ENCODE results near the gene SAMD7. TPM values are rescaled to one million over a fixed set of nuclear protein-coding genes. Genes with fewer than 3 reads are reported as not detected.

Gene SAMD7
- total RNA-seq, 6 experiments from 2014 or later = not detected

DNA sequence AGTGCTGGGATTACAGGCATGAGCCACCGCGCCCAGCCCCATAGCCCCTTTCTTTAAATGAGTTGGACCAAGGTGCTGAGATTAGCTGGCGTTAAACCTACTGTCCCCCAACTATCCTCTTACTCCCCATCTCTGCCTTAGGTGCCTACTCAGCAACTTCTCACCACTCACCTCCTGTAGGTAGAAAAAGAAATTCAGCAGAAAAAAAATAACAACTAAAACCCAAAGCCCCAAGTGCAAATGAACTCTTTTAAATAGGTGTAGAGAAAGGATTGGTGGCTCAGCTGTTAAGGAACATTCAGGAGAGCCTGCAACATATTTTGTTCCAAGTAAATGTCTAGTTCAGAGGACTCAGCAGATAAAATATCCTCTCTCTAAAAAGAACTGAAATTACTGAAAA is 19.5 kb downstream of the SAMD7 start:
- H3K27ac Mint-ChIP-seq = no peak overlapping the region
- H3K9me3 Mint-ChIP-seq = no peaks in the 10 kb centered on the region
- H3K4me1 Mint-ChIP-seq (ENCODE audit: low read depth) = no peaks in the 10 kb centered on the region
- H3K36me3 Mint-ChIP-seq (ENCODE audit: low read depth) = no peaks in the 10 kb centered on the region
- peaks cover 15% of the 10 kb centered on the region for H3K27me3 Mint-ChIP-seq (ENCODE audit: insufficient read depth)
- H3K4me3 Mint-ChIP-seq = no peak overlapping the region
- no peak for DNase-seq
- TF ChIP-seq, protein P1, sequence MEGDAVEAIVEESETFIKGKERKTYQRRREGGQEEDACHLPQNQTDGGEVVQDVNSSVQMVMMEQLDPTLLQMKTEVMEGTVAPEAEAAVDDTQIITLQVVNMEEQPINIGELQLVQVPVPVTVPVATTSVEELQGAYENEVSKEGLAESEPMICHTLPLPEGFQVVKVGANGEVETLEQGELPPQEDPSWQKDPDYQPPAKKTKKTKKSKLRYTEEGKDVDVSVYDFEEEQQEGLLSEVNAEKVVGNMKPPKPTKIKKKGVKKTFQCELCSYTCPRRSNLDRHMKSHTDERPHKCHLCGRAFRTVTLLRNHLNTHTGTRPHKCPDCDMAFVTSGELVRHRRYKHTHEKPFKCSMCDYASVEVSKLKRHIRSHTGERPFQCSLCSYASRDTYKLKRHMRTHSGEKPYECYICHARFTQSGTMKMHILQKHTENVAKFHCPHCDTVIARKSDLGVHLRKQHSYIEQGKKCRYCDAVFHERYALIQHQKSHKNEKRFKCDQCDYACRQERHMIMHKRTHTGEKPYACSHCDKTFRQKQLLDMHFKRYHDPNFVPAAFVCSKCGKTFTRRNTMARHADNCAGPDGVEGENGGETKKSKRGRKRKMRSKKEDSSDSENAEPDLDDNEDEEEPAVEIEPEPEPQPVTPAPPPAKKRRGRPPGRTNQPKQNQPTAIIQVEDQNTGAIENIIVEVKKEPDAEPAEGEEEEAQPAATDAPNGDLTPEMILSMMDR (IDR thresholded peaks at IDR 0.05) = no peak

DNA sequence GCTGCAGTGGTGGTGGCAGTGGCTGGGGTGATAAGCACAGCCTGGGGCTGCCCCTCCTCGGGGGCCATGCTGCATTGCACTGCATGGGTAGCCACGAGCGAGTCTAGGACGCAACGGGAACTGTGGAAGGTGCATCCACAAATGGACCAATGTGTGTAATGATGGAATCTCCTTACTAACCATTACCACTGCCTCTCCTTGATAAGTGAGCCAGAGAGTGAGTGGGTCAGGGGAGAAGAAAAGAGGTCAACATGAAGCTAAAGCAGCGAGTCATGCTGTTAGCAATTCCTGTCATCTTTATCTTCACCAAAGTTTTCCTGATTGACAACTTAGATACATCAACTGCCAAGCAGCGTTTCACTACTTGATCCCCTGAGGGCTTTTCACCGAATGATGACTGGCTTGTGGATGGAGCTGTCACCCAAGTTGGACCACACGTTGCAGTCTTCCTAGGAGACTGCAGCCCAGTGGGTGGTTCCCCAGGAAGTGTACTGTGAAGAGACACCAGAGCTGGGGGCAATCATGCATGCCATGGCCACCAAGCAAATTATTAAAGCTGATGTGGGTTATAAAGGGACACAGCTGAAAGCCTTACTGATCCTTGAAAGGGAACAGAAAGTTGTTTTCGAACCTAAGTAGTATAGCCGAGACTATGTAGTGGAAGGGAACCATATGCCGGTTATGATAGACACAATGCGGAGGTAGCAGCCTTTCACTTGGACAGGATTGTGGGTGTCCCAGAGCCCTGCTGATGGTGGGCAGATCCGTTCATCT is 20.6 kb downstream of the SAMD7 start:
- Mint-ChIP-seq H3K27me3 (ENCODE audit: insufficient read depth) (peaks cover 17% of the 10 kb centered on the region), H3K27ac (no peak overlapping the region), H3K4me1 (ENCODE audit: low read depth) (no peaks in the 10 kb centered on the region), H3K4me3 (no peak overlapping the region), H3K9me3 (no peaks in the 10 kb centered on the region), H3K36me3 (ENCODE audit: low read depth) (no peaks in the 10 kb centered on the region)
- TF ChIP-seq, protein P1 (IDR thresholded peaks at IDR 0.05) = no peak
- DNase-seq = no peak

DNA sequence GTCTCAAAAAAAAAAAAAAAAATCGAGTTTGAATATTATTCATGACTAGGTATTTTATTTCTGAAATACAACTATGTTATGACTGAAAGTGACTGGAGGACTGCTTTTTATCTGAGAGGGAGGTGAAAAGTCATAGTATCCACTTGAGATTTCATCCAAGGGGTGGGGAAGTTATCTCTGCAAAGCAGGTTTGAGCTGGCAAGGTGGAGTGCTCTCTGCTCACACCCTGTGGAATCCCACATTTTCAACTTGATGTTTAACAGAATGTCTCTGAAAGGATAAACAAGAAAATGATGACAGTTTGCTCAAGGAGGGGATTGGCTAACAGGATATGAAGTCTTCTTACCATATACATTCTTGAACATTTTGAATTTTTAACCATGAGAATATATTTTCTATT is 27.9 kb downstream of the SAMD7 start:
- Mint-ChIP-seq H3K9me3 (no peaks in the 10 kb centered on the region), H3K4me1 (ENCODE audit: low read depth) (no peaks in the 10 kb centered on the region), H3K27me3 (ENCODE audit: insufficient read depth) (peaks cover 15% of the 10 kb centered on the region), H3K36me3 (ENCODE audit: low read depth) (no peaks in the 10 kb centered on the region), H3K27ac (no peak overlapping the region), H3K4me3 (no peak overlapping the region)
- no peak for DNase-seq
- TF ChIP-seq, protein P1 (IDR thresholded peaks at IDR 0.05) = no peak

DNA sequence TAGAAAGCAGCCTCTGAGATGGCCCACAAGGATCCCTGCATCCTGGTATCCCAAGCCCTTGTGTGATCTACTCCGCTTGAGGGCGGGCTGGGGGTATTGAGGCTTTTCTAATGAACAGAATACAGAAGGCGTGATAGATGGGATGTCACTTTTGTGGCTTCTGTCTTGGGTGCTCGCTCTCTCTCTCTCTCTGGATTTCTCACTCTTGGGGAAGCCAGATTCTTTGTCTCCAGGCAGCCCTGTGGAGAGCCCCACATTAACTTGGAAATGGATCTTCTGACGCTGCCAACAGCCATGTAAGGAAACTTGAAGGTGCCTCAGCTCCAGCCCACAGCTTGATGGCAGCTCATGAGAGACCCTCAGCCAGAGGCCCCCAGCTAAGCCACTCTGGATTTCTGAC is 28.4 kb downstream of the SAMD7 start:
- Mint-ChIP-seq H3K4me3 (no peak overlapping the region), H3K27ac (no peak overlapping the region), H3K9me3 (no peaks in the 10 kb centered on the region), H3K27me3 (ENCODE audit: insufficient read depth) (peaks cover 13% of the 10 kb centered on the region), H3K4me1 (ENCODE audit: low read depth) (no peaks in the 10 kb centered on the region), H3K36me3 (ENCODE audit: low read depth) (no peaks in the 10 kb centered on the region)
- TF ChIP-seq, protein P1 (IDR thresholded peaks at IDR 0.05) = no peak
- no peak for DNase-seq

DNA sequence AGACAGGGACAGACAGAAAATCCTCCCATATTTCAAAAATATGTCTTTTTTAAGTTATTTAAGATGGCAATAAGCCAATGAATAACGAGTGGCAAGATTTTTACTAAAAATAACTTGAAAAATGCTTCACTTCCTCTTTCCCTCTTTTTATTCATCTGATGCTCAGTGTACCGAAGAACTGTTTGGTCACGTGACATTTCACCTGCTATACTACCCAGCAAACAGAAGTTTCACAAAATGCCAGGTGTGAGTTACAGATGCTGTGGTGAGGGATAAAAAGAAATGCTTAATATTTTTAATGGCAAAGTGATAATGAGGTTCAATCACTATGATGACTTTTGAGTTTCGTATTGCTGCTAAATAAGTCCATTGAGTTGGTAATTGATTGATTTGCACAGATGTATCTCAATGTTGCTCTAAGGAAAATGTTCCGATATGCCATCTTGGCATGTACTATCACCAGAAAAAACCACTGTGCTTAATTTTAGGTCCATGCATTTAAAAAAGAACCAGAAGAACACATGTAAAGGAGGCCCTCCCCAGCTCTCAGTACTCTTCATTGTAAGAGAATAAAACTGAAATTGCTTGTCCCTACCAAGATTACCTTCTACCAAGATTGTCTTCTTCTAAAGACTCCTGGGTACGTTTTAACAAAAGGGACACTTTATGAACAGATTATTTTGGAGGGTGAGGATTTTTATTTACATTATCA is 29.3 kb downstream of the SAMD7 start:
- H3K27ac Mint-ChIP-seq = no peak overlapping the region
- H3K4me1 Mint-ChIP-seq (ENCODE audit: low read depth) = no peaks in the 10 kb centered on the region
- H3K4me3 Mint-ChIP-seq = no peak overlapping the region
- TF ChIP-seq, protein P1 (IDR thresholded peaks at IDR 0.05) = no peak
- no peak for DNase-seq
- peaks cover 11% of the 10 kb centered on the region for H3K27me3 Mint-ChIP-seq (ENCODE audit: insufficient read depth)
- H3K9me3 Mint-ChIP-seq = no peaks in the 10 kb centered on the region
- H3K36me3 Mint-ChIP-seq (ENCODE audit: low read depth) = no peaks in the 10 kb centered on the region

Measured in HFFc6 (cell line).